ENCODE data around the gene CENPC.
"Not testable (repeated sequence)": the region's sequence is repeated elsewhere in the genome, so short reads cannot be mapped to it uniquely, and the experiment has no call there.

CENPC gene

GRCh38 chr4:67545199-67546003 lies at the start of gene CENPC:
Gene CENPC, minus strand, starts transcription at chr4:67545503. Its CDS starts 148 bp downstream, at chr4:67545355.
- DNase-seq (ENCODE audit: low read depth): peak; percentile 92

GRCh38 chr4:67593741-67594175 lies 48.5 kb upstream of the CENPC start:
- DNase-seq (ENCODE audit: low read depth): peak; percentile 8

- no peak for DNase-seq (ENCODE audit: low read depth)
Measured at GRCh38 chr4:67587156-67587555, 41.9 kb upstream of the CENPC start.

- no peak for DNase-seq (ENCODE audit: low read depth)
Measured at GRCh38 chr4:67584496-67584895, 39.2 kb upstream of the CENPC start.

GRCh38 chr4:67581913-67582312 lies 36.6 kb upstream of the CENPC start:
- no peak for DNase-seq (ENCODE audit: low read depth)

- DNase-seq (ENCODE audit: low read depth): no peak
Measured at GRCh38 chr4:67581208-67581857, 36.0 kb upstream of the CENPC start.

- DNase-seq (ENCODE audit: low read depth): no peak
Measured at GRCh38 chr4:67580577-67580976, 35.3 kb upstream of the CENPC start.

GRCh38 chr4:67576538-67576937 lies 31.2 kb upstream of the CENPC start:
- no peak for DNase-seq (ENCODE audit: low read depth)

GRCh38 chr4:67576059-67576466 lies 30.8 kb upstream of the CENPC start:
- no peak for DNase-seq (ENCODE audit: low read depth)

GRCh38 chr4:67575232-67576058 lies 30.1 kb upstream of the CENPC start:
- DNase-seq (ENCODE audit: low read depth): no peak

- DNase-seq (ENCODE audit: low read depth): no peak
Measured at GRCh38 chr4:67573193-67573592, 27.9 kb upstream of the CENPC start.

- no peak for DNase-seq (ENCODE audit: low read depth)
Measured at GRCh38 chr4:67571975-67572374, 26.7 kb upstream of the CENPC start.

GRCh38 chr4:67570537-67570936 lies 25.2 kb upstream of the CENPC start:
- no peak for DNase-seq (ENCODE audit: low read depth)

GRCh38 chr4:67568820-67569219 lies 23.5 kb upstream of the CENPC start:
- DNase-seq (ENCODE audit: low read depth): no peak

GRCh38 chr4:67566335-67566734 lies 21.0 kb upstream of the CENPC start:
- no peak for DNase-seq (ENCODE audit: low read depth)

GRCh38 chr4:67565284-67565683 lies 20.0 kb upstream of the CENPC start:
- DNase-seq (ENCODE audit: low read depth): no peak

- DNase-seq (ENCODE audit: low read depth): no peak
Measured at GRCh38 chr4:67558493-67558892, 13.2 kb upstream of the CENPC start, which contains the start of gene STAP1. Gene STAP1, plus strand, starts transcription at chr4:67558727. Its CDS starts 83 bp downstream, at chr4:67558810.

- no peak for DNase-seq (ENCODE audit: low read depth)
Measured at GRCh38 chr4:67556436-67556835, 11.1 kb upstream of the CENPC start.

GRCh38 chr4:67555447-67555846 lies 10.1 kb upstream of the CENPC start:
- DNase-seq (ENCODE audit: low read depth): no peak

- no peak for DNase-seq (ENCODE audit: low read depth)
Measured at GRCh38 chr4:67554096-67554495, 8.8 kb upstream of the CENPC start.

- DNase-seq (ENCODE audit: low read depth): not testable (repeated sequence)
Measured at GRCh38 chr4:67552146-67552792, 7.0 kb upstream of the CENPC start.

GRCh38 chr4:67550857-67551256 lies 5.6 kb upstream of the CENPC start:
- no peak for DNase-seq (ENCODE audit: low read depth)
